PFSK-1 (cell line): ENCODE measurements around the gene GOLPH3.

Experiments used
- POLR2AphosphoS5 ChIP-seq: IDR thresholded peaks from 2 replicates; pipeline ENCODE4 v1.6.1; 2012; ENCODE audit warnings: low read depth, mild to moderate bottlenecking, control low read depth, low read length, moderate library complexity
- REST ChIP-seq, 2 experiments: IDR thresholded peaks; 2 replicates each; pipeline versions ENCODE4 v1.6.1 to v1.8.0; 2011 to 2012; ENCODE audit warnings: low read depth in 2 of 2, low read length in 2 of 2, control low read depth in 1 of 2, inconsistent platforms in 1 of 2, mild to moderate bottlenecking in 1 of 2, moderate library complexity in 1 of 2; ENCODE audit not compliant: insufficient read depth in 1 of 2
- SIN3A ChIP-seq: IDR thresholded peaks from 2 replicates; pipeline ENCODE4 v1.6.1; 2012; ENCODE audit warnings: mild to moderate bottlenecking, low read length, moderate library complexity, borderline replicate concordance; ENCODE audit not compliant: insufficient read depth
- TAF1 ChIP-seq: IDR thresholded peaks from 2 replicates; pipeline ENCODE4 v1.6.1; 2012; ENCODE audit warnings: low read length, control low read depth, borderline replicate concordance; ENCODE audit not compliant: insufficient read depth

GRCh38 chr5:32150366-32150765, 23.8 kb downstream of the GOLPH3 start:
- no peak for TF ChIP-seq SIN3A
- TF ChIP-seq POLR2AphosphoS5: no peak
- TF ChIP-seq REST (IDR thresholded peaks at IDR 0.05; ENCODE audit: insufficient read depth in 1 of 2, low read depth in 2 of 2, low read length in 2 of 2): no peak
- no peak for TF ChIP-seq TAF1
